PC-3 (cell line): ENCODE measurements around the gene MMP7. TPM values are rescaled to one million over a fixed set of nuclear protein-coding genes. Genes with fewer than 3 reads are reported as not detected.

ENCODE experiments used
- ATAC-seq: fragments of 200-7000 bp; cut with Tn5 transposase; 2 replicates; pipeline ENCODE4 v1.9.1; 2020; ENCODE audit warnings: mild to moderate bottlenecking, moderate library complexity
- BruUV-seq: library from RNA; stranded (reverse); fragments of 400-500 nt; replicated peaks from 2 replicates; lab custom pipeline; 2021; lab: Mats Ljungman, UMichigan
- CTCF ChIA-PET: fragments of 300-600 bp; sonication (Branson Sonifier 250); formaldehyde crosslinking; loops from one replicate; lab custom pipeline; 2022; ENCODE audit warnings: antibody characterized with exemption; lab: Charles Lee
- POLR2A ChIA-PET: fragments of 300-600 bp; sonication (Branson Sonifier 250); formaldehyde crosslinking; loops from one replicate; lab custom pipeline; 2022; ENCODE audit warnings: antibody characterized with exemption; ENCODE audit not compliant: unreplicated experiment; lab: Charles Lee
- DNase-seq: peaks from one replicate; pipeline ENCODE4 v3.0.0-alpha.2; 2015
- H2AFZ ChIP-seq: fragments of 300-600 bp; sonication (generic); 2 replicates; pipeline ENCODE4 v1.6.0; 2016; ENCODE audit warnings: antibody characterized with exemption, low read length
- H3F3A ChIP-seq: fragments of 300-600 bp; sonication (generic); one replicate; pipeline ENCODE4 v1.6.0; 2017; ENCODE audit warnings: antibody characterized with exemption, low read length, control low read depth, mild to moderate bottlenecking; ENCODE audit not compliant: unreplicated experiment
- H3K27ac ChIP-seq: fragments of 300-600 bp; sonication (generic); 2 replicates; pipeline ENCODE4 v1.5.1; 2016; ENCODE audit warnings: mild to moderate bottlenecking, low read length
- H3K27me3 ChIP-seq: fragments of 300-600 bp; sonication (generic); 2 replicates; pipeline ENCODE4 v1.6.1; 2016; ENCODE audit warnings: low read length, mixed read lengths
- H3K36me3 ChIP-seq: fragments of 300-600 bp; sonication (generic); 2 replicates; pipeline ENCODE4 v1.6.1; 2016; ENCODE audit warnings: low read depth, mixed run types, low read length, mixed read lengths
- H3K4me1 ChIP-seq: fragments of 300-600 bp; sonication (generic); 2 replicates; pipeline ENCODE4 v1.5.1; 2016; ENCODE audit warnings: low read length; ENCODE audit not compliant: insufficient read depth
- H3K4me2 ChIP-seq: fragments of 300-600 bp; sonication (generic); 2 replicates; pipeline ENCODE4 v1.6.0; 2016; ENCODE audit warnings: low read length
- H3K4me3 ChIP-seq: fragments of 300-600 bp; sonication (generic); 2 replicates; pipeline ENCODE4 v1.5.1; 2016; ENCODE audit warnings: mild to moderate bottlenecking, low read length, mixed read lengths
- H3K79me2 ChIP-seq: fragments of 300-600 bp; sonication (generic); 2 replicates; pipeline ENCODE4 v1.6.1; 2017; ENCODE audit warnings: low read length, mixed read lengths
- H3K9ac ChIP-seq: fragments of 300-600 bp; sonication (generic); 2 replicates; pipeline ENCODE4 v1.6.0; 2016; ENCODE audit warnings: mild to moderate bottlenecking, low read length
- H3K9me2 ChIP-seq: fragments of 300-600 bp; sonication (generic); replicated peaks from 2 replicates; pipeline ENCODE4 v1.6.1; 2016; ENCODE audit warnings: mixed run types, low read length, mixed read lengths
- H3K9me3 ChIP-seq: fragments of 300-600 bp; sonication (generic); 2 replicates; pipeline ENCODE4 v1.6.1; 2016; ENCODE audit warnings: low read length, mixed read lengths
- H4K20me1 ChIP-seq: fragments of 300-600 bp; sonication (generic); 2 replicates; pipeline ENCODE4 v1.6.1; 2016; ENCODE audit warnings: low read length, mixed read lengths
- CTCF ChIP-seq: fragments of 300-600 bp; sonication (generic); conservative IDR thresholded peaks from 2 replicates; pipeline ENCODE4 v1.5.1; 2017; ENCODE audit warnings: antibody characterized with exemption, low read depth, mild to moderate bottlenecking, low read length
- EZH2 ChIP-seq: fragments of 300-600 bp; sonication (generic); IDR thresholded peaks from one replicate; pipeline ENCODE4 v1.6.1; 2017; ENCODE audit warnings: antibody characterized with exemption, mild to moderate bottlenecking, low read length; ENCODE audit not compliant: unreplicated experiment
- EZH2phosphoT487 ChIP-seq: fragments of 300-600 bp; sonication (generic); IDR thresholded peaks from 2 replicates; pipeline ENCODE4 v1.6.1; 2018; ENCODE audit warnings: mild to moderate bottlenecking, antibody characterized with exemption, low read length, borderline replicate concordance
- intact Hi-C: fragments of 100-400 bp; cut with micrococcal nuclease; formaldehyde crosslinking; loops from 2 replicates; pipeline ENCODE4 v1.9.0; 2023
- total RNA-seq: library from RNA; depleted of rRNA; stranded (reverse); fragments of >200 nt; gene quantifications from 2 replicates; pipeline ENCODE4 v1.2.3, GENCODE V29; 2014

MMP7 gene
- total RNA-seq, 1 experiment from 2014 or later = 0.18 TPM

GRCh38 chr11:102545701-102546100, 15.2 kb upstream of the MMP7 start:
- Histone ChIP-seq H2AFZ (no peak overlapping the region), H3F3A (no peaks in the 10 kb centered on the region), H3K4me1 (peaks cover 20% of the 10 kb centered on the region), H3K4me2 (no peak overlapping the region), H3K27me3 (no peaks in the 10 kb centered on the region), H3K9ac (no peak overlapping the region), H3K36me3 (no peaks in the 10 kb centered on the region), H3K9me2 (no peaks in the 10 kb centered on the region), H3K27ac (no peak overlapping the region), H3K4me3 (no peak overlapping the region), H3K79me2 (no peaks in the 10 kb centered on the region), H4K20me1 (no peaks in the 10 kb centered on the region), H3K9me3 (no peaks in the 10 kb centered on the region)
- DNase-seq = peak; percentile 42
- no peak for ATAC-seq
- ChIA-PET CTCF (no interaction called here), POLR2A (no interaction called here)
- BruUV-seq = no TSS peak
- TF ChIP-seq EZH2 (no peak), EZH2phosphoT487 (no peak)
- intact Hi-C loops = no loop called here

- intact Hi-C loops = no loop called here
- no peaks in the 10 kb centered on the region for H4K20me1 ChIP-seq
- peaks cover 19% of the 10 kb centered on the region for H3K4me1 ChIP-seq
- TF ChIP-seq EZH2phosphoT487 = no peak
- no peak for TF ChIP-seq CTCF
- no peak for TF ChIP-seq EZH2
- H3K79me2 ChIP-seq = no peaks in the 10 kb centered on the region
- H3K36me3 ChIP-seq = no peaks in the 10 kb centered on the region
- H3K9ac ChIP-seq = no peak overlapping the region
- no peaks in the 10 kb centered on the region for H3K27me3 ChIP-seq
- no TSS peak for BruUV-seq
- H3K4me2 ChIP-seq = no peak overlapping the region
- CTCF ChIA-PET = no interaction called here
- H3F3A ChIP-seq = no peaks in the 10 kb centered on the region
- DNase-seq (no peak), ATAC-seq (no peak)
- H2AFZ ChIP-seq = no peak overlapping the region
- H3K9me3 ChIP-seq = no peaks in the 10 kb centered on the region
- no peak overlapping the region for H3K4me3 ChIP-seq
- POLR2A ChIA-PET = no interaction called here
- no peak overlapping the region for H3K27ac ChIP-seq
- no peaks in the 10 kb centered on the region for H3K9me2 ChIP-seq
These were observed 14.0 kb upstream of the MMP7 start for GRCh38 chr11:102544594-102544993.

- H3K4me1 ChIP-seq = no peaks in the 10 kb centered on the region
- H3K27me3 ChIP-seq = no peaks in the 10 kb centered on the region
- no peaks in the 10 kb centered on the region for H4K20me1 ChIP-seq
- no peak overlapping the region for H3K4me2 ChIP-seq
- H3K9me3 ChIP-seq = no peaks in the 10 kb centered on the region
- TF ChIP-seq EZH2 (no peak), EZH2phosphoT487 (no peak), CTCF (no peak)
- no peaks in the 10 kb centered on the region for H3K9me2 ChIP-seq
- H3K4me3 ChIP-seq = no peak overlapping the region
- intact Hi-C loops = no loop called here
- no peaks in the 10 kb centered on the region for H3F3A ChIP-seq
- ATAC-seq (no peak), DNase-seq (no peak)
- no peak overlapping the region for H3K27ac ChIP-seq
- no peaks in the 10 kb centered on the region for H3K36me3 ChIP-seq
- H3K9ac ChIP-seq = no peak overlapping the region
- no TSS peak for BruUV-seq
- ChIA-PET POLR2A (interaction anchor here (0.6 kb wide), 1 partner anchor 134 kb away, joined by 5 read pairs; no protein-coding TSS in a partner anchor), CTCF (no interaction called here)
- H3K79me2 ChIP-seq = no peaks in the 10 kb centered on the region
- no peak overlapping the region for H2AFZ ChIP-seq
These were observed 9.0 kb upstream of the MMP7 start for GRCh38 chr11:102539567-102539966.
